ENCODE results near the gene TMEM50B.

DNA sequence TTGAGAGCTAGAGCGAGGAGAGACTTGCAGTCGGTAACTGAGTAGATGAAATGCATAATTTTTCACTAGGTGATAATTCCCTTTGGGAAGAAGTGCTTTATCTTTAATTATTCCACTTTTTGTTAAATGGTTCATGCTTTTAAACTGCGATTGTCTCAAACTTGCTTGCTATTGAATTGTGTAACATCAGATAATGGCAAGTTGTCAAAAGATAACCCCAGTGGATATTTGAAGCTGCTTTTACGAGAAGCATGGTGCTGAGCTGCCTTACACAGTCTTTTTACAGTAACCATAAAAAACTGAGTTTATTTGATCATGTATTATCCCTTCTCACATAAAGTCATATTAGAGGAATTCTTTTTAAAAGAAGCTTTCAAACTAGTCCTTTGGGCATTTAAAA is 30.2 kb downstream of the TMEM50B start:
- no peak for TF ChIP-seq NFIC (IDR thresholded peaks at IDR 0.05)
- TF ChIP-seq EP300 (IDR thresholded peaks at IDR 0.05; ENCODE audit: borderline replicate concordance) = no peak
- TF ChIP-seq FOXM1 (IDR thresholded peaks at IDR 0.05; ENCODE audit: borderline replicate concordance, low read depth) = no peak
- TF ChIP-seq EGR1 (IDR thresholded peaks at IDR 0.05) = no peak
- TF ChIP-seq CREB1 (IDR thresholded peaks at IDR 0.05; ENCODE audit: low read depth) = no peak
- no peak for TF ChIP-seq TCF12 (IDR thresholded peaks at IDR 0.05; ENCODE audit: low read depth)
- TF ChIP-seq, protein P1, sequence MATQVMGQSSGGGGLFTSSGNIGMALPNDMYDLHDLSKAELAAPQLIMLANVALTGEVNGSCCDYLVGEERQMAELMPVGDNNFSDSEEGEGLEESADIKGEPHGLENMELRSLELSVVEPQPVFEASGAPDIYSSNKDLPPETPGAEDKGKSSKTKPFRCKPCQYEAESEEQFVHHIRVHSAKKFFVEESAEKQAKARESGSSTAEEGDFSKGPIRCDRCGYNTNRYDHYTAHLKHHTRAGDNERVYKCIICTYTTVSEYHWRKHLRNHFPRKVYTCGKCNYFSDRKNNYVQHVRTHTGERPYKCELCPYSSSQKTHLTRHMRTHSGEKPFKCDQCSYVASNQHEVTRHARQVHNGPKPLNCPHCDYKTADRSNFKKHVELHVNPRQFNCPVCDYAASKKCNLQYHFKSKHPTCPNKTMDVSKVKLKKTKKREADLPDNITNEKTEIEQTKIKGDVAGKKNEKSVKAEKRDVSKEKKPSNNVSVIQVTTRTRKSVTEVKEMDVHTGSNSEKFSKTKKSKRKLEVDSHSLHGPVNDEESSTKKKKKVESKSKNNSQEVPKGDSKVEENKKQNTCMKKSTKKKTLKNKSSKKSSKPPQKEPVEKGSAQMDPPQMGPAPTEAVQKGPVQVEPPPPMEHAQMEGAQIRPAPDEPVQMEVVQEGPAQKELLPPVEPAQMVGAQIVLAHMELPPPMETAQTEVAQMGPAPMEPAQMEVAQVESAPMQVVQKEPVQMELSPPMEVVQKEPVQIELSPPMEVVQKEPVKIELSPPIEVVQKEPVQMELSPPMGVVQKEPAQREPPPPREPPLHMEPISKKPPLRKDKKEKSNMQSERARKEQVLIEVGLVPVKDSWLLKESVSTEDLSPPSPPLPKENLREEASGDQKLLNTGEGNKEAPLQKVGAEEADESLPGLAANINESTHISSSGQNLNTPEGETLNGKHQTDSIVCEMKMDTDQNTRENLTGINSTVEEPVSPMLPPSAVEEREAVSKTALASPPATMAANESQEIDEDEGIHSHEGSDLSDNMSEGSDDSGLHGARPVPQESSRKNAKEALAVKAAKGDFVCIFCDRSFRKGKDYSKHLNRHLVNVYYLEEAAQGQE (IDR thresholded peaks at IDR 0.05; ENCODE audit: low read depth) = no peak
- no peak for TF ChIP-seq TAF1 (IDR thresholded peaks at IDR 0.05; ENCODE audit: low read depth)
- TF ChIP-seq, protein P2, sequence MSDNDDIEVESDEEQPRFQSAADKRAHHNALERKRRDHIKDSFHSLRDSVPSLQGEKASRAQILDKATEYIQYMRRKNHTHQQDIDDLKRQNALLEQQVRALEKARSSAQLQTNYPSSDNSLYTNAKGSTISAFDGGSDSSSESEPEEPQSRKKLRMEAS (IDR thresholded peaks at IDR 0.05) = no peak
- no peak for TF ChIP-seq CEBPB (IDR thresholded peaks at IDR 0.05)
- TF ChIP-seq, protein P3, sequence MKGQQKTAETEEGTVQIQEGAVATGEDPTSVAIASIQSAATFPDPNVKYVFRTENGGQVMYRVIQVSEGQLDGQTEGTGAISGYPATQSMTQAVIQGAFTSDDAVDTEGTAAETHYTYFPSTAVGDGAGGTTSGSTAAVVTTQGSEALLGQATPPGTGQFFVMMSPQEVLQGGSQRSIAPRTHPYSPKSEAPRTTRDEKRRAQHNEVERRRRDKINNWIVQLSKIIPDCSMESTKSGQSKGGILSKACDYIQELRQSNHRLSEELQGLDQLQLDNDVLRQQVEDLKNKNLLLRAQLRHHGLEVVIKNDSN (IDR thresholded peaks at IDR 0.05) = no peak
- TF ChIP-seq YY1 (IDR thresholded peaks at IDR 0.05; ENCODE audit: low read depth) = no peak

All from Ishikawa (cell line).